ENCODE data around the gene GATM. TPM values are rescaled to one million over a fixed set of nuclear protein-coding genes. Genes with fewer than 3 reads are reported as not detected.

GATM gene
- total RNA-seq, 4 donors from 2014 or later, result 11.1 to 20.7 (median 16.7) TPM

- H3K36me3 ChIP-seq, result peaks cover 0 to 33% (median 6%) of the 10 kb centered on the region in 3 donors
- peak overlapping the region; percentile 89 to 97 (median 96) for H3K27ac ChIP-seq
- no peak for DNase-seq
- intact Hi-C loops (cut with DNase I), result no loop called here
- peak in 2 of 4 donors; percentile 30 to 40 for TF ChIP-seq POLR2A (IDR thresholded peaks at IDR 0.05)
- TF ChIP-seq, protein P1, sequence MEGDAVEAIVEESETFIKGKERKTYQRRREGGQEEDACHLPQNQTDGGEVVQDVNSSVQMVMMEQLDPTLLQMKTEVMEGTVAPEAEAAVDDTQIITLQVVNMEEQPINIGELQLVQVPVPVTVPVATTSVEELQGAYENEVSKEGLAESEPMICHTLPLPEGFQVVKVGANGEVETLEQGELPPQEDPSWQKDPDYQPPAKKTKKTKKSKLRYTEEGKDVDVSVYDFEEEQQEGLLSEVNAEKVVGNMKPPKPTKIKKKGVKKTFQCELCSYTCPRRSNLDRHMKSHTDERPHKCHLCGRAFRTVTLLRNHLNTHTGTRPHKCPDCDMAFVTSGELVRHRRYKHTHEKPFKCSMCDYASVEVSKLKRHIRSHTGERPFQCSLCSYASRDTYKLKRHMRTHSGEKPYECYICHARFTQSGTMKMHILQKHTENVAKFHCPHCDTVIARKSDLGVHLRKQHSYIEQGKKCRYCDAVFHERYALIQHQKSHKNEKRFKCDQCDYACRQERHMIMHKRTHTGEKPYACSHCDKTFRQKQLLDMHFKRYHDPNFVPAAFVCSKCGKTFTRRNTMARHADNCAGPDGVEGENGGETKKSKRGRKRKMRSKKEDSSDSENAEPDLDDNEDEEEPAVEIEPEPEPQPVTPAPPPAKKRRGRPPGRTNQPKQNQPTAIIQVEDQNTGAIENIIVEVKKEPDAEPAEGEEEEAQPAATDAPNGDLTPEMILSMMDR (IDR thresholded peaks at IDR 0.05), result no peak
- no peaks in the 10 kb centered on the region for H3K27me3 ChIP-seq
- H3K4me1 ChIP-seq, result peaks cover 7 to 39% (median 12%) of the 10 kb centered on the region in 3 donors
- 0 to 13% methylated on average over 3 to 17 of the region's 79 CpGs for WGBS, 2 donors
- no peaks in the 10 kb centered on the region for H3K9me3 ChIP-seq
- peak overlapping the region; percentile 58 to 98 (median 91) for H3K4me3 ChIP-seq
Measured at GRCh38 chr15:45402955-45403877, 24.9 kb upstream of the GATM start.

DNA sequence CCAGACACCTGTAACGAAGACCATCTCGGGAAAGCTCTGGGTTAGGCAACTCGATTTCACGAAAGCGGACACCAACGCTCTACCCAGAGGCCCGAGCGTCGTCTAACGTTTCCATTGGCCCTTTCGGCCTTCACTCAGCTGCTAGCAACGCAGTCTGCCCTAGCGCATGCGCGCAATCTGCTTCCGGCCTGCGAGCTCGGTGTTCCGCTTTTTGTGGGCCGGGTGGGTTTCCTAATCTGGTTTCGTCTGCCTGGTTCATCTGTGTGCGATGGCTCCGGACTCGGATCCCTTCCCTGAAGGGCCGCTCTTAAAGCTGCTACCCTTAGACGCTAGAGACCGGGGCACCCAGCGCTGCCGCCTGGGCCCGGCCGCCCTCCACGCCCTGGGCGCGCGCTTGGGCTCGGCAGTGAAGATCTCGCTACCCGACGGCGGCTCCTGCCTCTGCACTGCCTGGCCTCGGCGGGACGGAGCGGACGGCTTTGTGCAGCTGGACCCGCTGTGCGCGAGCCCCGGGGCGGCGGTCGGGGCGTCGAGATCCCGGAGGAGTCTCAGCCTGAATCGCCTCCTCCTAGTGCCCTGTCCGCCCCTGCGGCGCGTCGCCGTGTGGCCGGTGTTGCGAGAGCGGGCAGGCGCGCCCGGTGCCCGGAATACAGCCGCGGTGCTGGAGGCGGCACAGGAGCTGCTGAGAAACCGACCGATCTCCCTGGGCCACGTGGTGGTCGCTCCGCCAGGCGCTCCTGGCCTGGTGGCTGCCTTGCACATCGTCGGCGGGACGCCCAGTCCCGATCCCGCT is 24.0 kb upstream of the GATM start:
- peak overlapping the region; percentile 58 to 98 (median 91) for H3K4me3 ChIP-seq
- H3K27me3 ChIP-seq, result peaks cover 0 to 5% (median 0%) of the 10 kb centered on the region in 4 donors
- H3K36me3 ChIP-seq, result peaks cover 0 to 25% (median 6%) of the 10 kb centered on the region in 3 donors
- H3K27ac ChIP-seq, result peak overlapping the region; percentile 89 to 97 (median 96)
- 0% methylated on average over 10 to 31 of the region's 84 CpGs for WGBS, 2 donors
- peaks cover 7 to 33% (median 12%) of the 10 kb centered on the region in 3 donors for H3K4me1 ChIP-seq
- peak in 3 of 4 donors; percentile 50 to 83 (median 69) for TF ChIP-seq POLR2A (IDR thresholded peaks at IDR 0.05)
- TF ChIP-seq, protein P1 (IDR thresholded peaks at IDR 0.05), result no peak
- intact Hi-C loops (cut with DNase I), result no loop called here
- no peaks in the 10 kb centered on the region for H3K9me3 ChIP-seq
- DNase-seq, result peak; percentile 74

DNA sequence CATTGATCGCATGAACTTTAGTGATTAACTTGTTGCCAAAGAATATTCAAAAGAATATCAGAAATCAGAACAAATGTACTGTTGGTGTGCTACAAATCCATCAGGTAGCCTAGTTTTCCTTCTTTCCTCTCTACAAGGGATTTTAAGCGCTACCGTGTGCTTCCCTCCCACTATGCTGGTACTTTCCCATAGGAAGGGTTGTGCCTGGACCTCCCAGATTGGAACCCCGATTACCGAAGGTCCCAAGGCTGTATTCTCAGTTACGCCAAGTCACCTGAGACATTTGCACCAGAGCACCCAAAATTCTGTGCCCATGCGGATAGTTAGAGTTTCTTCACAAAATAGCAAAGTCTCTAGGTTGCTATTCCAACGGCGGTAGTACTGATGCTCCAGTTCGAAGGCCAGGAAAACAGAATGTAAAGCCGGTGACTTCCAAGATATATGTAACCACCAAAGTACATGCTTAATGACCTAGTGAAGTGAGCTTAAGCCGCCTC is 23.4 kb upstream of the GATM start:
- H3K27me3 ChIP-seq, result peaks cover 0 to 7% (median 0%) of the 10 kb centered on the region in 4 donors
- intact Hi-C loops (cut with DNase I), result no loop called here
- 3 to 7% methylated on average over 11 to 12 of the region's 12 CpGs for WGBS, 2 donors
- DNase-seq, result no peak
- H3K27ac ChIP-seq, result peak overlapping the region; percentile 89 to 97 (median 96)
- H3K4me3 ChIP-seq, result peak overlapping the region; percentile 58 to 98 (median 91)
- peaks cover 7 to 33% (median 12%) of the 10 kb centered on the region in 3 donors for H3K4me1 ChIP-seq
- H3K9me3 ChIP-seq, result no peaks in the 10 kb centered on the region
- no peak for TF ChIP-seq POLR2A (IDR thresholded peaks at IDR 0.05)
- TF ChIP-seq, protein P1 (IDR thresholded peaks at IDR 0.05), result no peak
- peaks cover 0 to 18% (median 1%) of the 10 kb centered on the region in 3 donors for H3K36me3 ChIP-seq

DNA sequence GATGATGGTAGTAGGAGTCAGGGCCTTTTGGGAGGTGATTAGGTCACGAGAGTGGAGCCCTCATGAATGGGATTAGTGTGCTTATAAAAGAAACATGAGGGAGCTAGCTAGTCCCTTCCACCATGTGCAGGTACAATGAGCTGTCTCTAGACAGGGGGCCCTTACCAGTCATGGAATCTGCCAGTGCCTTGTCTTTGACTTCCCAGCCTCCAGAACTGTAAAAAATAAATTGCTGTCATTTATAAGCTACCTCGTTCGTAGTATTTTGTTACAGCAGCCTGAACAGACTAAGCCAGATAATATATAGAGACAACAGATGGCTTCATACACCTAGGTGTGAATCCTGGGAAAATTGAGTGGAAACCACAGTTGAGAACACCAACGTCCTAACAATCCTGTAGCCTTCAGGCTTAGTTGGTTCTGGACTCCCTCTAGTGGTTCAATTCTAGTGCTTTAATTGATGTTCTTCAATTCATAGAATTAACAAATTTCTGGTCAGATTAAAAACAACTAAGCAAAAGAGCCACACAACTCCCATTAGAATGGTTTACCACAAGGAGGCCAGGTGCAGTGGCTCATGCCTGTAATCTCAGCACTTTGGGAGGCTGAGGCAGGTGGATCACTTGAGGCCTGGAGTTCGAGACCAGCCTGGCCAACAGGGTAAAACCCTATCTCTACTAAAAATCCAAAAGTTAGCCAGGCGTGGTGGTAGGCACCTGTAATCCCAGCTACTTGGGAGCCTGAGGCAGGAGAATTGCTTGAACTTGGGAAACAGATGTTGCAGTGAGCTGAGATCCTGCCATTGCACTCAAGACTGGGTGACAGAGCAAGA is 21.3 kb upstream of the GATM start:
- H3K27me3 ChIP-seq, result peaks cover 0 to 17% (median 0%) of the 10 kb centered on the region in 4 donors
- no peak overlapping the region for H3K27ac ChIP-seq
- 44 to 51% methylated on average over 6 of the region's 6 CpGs for WGBS, 2 donors
- no peak for DNase-seq
- no peak for TF ChIP-seq POLR2A (IDR thresholded peaks at IDR 0.05)
- TF ChIP-seq, protein P1 (IDR thresholded peaks at IDR 0.05), result peak; percentile 52 to 77 (median 74)
- no peaks in the 10 kb centered on the region for H3K36me3 ChIP-seq
- H3K9me3 ChIP-seq, result no peaks in the 10 kb centered on the region
- intact Hi-C loops (cut with DNase I), result loop anchor here (10.0 kb wide), 1 partner anchor 195 kb away; no protein-coding TSS in a partner anchor
- H3K4me3 ChIP-seq, result no peak overlapping the region
- H3K4me1 ChIP-seq, result peaks cover 7 to 26% (median 11%) of the 10 kb centered on the region in 3 donors

Data from esophagus squamous epithelium (tissue), 5 donors.